IPS-20b (cell line): Measurements from ENCODE around the gene WFDC10B.
"Not testable (repeated sequence)": the region's sequence is repeated elsewhere in the genome, so short reads cannot be mapped to it uniquely, and the experiment has no call there.

ENCODE experiments used
- H3K27ac ChIP-seq: one replicate; pipeline ENCODE4 v1.5.1; 2013; ENCODE audit warnings: low read length
- H3K27me3 ChIP-seq: 2 replicates; pipeline ENCODE4 v1.6.1; 2013; ENCODE audit warnings: mild to moderate bottlenecking, low read length, inconsistent platforms; ENCODE audit not compliant: insufficient read depth
- H3K36me3 ChIP-seq: 2 replicates; pipeline ENCODE4 v1.6.1; 2013; ENCODE audit warnings: low read depth, mild to moderate bottlenecking, inconsistent platforms, low read length, moderate library complexity; ENCODE audit not compliant: insufficient read depth
- H3K4me1 ChIP-seq: 2 replicates; pipeline ENCODE4 v1.6.1; 2013; ENCODE audit warnings: mild to moderate bottlenecking, control low read depth, inconsistent platforms, low read length, moderate library complexity; ENCODE audit not compliant: insufficient read depth
- H3K4me3 ChIP-seq: 2 replicates; pipeline ENCODE4 v1.5.1; 2013; ENCODE audit warnings: mild to moderate bottlenecking, low read length, inconsistent platforms
- H3K9ac ChIP-seq: 2 replicates; pipeline ENCODE4 v1.6.1; 2013; ENCODE audit warnings: low read depth, mild to moderate bottlenecking, inconsistent platforms, low read length, moderate library complexity
- H3K9me3 ChIP-seq: 2 replicates; pipeline ENCODE4 v1.6.1; 2013; ENCODE audit warnings: mild to moderate bottlenecking, low read depth, low read length, inconsistent platforms; ENCODE audit not compliant: insufficient read depth

The WFDC10B gene

DNA sequence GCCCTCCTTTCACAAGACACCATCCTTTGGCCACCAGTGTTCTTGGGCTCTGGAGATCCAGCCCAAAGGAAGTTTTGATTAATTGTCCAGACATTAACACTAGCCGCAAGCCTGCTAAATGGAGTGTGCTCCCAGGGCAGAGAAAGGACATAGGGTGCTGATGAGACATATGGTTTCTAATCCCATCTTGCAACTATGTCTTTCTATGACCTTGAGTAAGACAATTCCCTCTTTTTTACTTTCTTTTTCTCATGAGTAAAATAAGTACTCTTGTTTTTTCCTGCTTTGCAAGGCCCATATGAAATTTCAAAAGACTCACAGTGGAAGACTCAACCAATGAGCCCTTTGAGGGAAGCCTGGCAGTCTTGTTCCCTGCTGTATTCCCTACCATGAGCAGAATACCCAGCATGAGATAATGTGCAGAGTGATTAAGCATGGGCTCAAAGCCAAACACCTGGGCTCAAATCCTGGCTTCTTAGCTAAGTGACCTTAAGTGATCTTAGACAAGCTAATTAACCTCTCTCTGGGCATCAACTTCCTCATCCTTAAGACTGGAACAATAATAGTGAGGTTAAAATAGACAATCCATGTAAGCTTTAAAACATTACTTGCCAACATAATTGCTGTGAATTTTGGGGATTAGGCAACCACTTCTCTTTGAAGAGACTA, at the start of gene WFDC10B:
Gene WFDC10B (minus strand): TSS at position 51 of the 669 bp plus-strand sequence. CDS start 19,027 bp downstream, outside the sequence.
- Histone ChIP-seq H3K4me1 (no peaks in the 10 kb centered on the region), H3K4me3 (no peak within 1 kb of the TSS), H3K9ac (no peak within 1 kb of the TSS), H3K36me3 (no peaks in the 10 kb centered on the region), H3K27ac (no peak within 1 kb of the TSS), H3K27me3 (no peaks in the 10 kb centered on the region), H3K9me3 (no peaks in the 10 kb centered on the region)

DNA sequence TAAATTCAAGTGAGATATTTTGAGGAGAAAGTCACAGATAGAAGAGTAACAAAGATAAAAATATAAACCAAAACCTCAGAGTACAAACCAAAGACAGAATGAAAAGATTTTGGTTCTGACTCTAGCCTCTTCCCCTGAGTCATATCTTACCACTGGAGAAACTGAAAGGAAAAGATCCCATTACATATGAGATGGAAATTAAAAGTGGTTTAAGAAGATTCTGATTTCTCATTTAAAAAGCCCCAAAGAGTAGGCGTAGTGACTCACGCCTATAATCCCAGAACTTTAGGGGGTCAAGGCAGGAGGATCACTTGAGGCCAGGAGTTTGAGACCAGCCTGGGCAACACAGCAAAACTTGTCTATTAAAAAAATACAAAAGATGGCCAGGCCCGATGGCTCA, 47.9 kb upstream of the WFDC10B start:
- Histone ChIP-seq H3K36me3 (no peaks in the 10 kb centered on the region), H3K27me3 (no peaks in the 10 kb centered on the region), H3K9me3 (peaks cover 12% of the 10 kb centered on the region; the same call in 1 of the 2 replicates), H3K4me1 (no peaks in the 10 kb centered on the region), H3K4me3 (no peak overlapping the region), H3K27ac (no peak overlapping the region), H3K9ac (no peak overlapping the region)

DNA sequence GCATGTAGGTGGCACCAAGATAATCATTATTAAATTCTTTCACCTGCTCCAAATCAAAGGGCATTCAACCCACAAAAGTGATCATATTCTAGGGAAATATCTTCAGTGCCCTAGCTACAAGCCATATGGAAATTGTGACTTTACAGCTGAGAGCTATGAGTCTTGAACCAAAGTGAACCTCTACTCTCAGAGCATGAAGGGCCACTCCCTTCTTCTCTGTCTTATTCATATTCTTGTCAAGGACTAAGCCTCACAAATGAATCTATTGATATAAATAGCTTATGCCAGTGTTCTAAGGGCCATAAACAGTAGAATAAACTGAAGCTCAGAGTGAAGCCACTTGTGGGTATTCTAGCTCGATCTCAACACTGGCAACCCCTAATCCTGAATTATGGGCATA, 46.9 kb upstream of the WFDC10B start:
- Histone ChIP-seq H3K27me3 (no peaks in the 10 kb centered on the region), H3K9ac (no peak overlapping the region)

DNA sequence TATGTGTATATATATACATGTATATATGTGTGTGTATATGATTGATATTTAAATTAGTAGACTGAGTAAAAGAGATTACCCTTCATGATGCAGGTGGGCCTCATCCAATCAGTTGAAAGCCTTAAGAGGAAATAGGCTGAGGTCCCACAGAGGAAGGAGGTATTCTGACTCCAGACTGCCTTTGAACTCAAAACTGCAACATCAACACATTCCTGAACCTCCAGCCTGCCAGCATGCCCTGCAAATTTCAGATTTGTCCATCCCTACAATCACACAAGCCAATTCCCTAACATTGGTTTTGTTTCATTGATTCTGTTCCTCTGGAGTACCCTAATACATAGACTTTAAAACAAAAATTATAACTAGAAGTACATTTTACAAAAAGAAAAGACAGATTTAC, 40.2 kb upstream of the WFDC10B start:
- Histone ChIP-seq H3K27me3 (no peaks in the 10 kb centered on the region), H3K36me3 (no peaks in the 10 kb centered on the region), H3K9ac (no peak overlapping the region), H3K4me3 (no peak overlapping the region), H3K27ac (no peak overlapping the region), H3K4me1 (no peaks in the 10 kb centered on the region), H3K9me3 (no peaks in the 10 kb centered on the region)

More for the DNA sequence above, 46.9 kb upstream of the WFDC10B start:
- H3K27ac ChIP-seq = no peak overlapping the region
- no peaks in the 10 kb centered on the region for H3K4me1 ChIP-seq
- H3K36me3 ChIP-seq = no peaks in the 10 kb centered on the region
- no peak overlapping the region for H3K4me3 ChIP-seq
- H3K9me3 ChIP-seq = peaks cover 12% of the 10 kb centered on the region; the same call in 1 of the 2 replicates

- no peaks in the 10 kb centered on the region for H3K4me1 ChIP-seq
Measured at GRCh38 chr20:45742596-45742995, 37.8 kb upstream of the WFDC10B start.

GRCh38 chr20:45735988-45736387, 31.2 kb upstream of the WFDC10B start:
- H3K36me3 ChIP-seq = no peaks in the 10 kb centered on the region
- H3K4me1 ChIP-seq = no peaks in the 10 kb centered on the region
- H3K4me3 ChIP-seq = no peak overlapping the region
- H3K9ac ChIP-seq = no peak overlapping the region
- peaks cover 23% of the 10 kb centered on the region; the same call in 1 of the 2 replicates for H3K9me3 ChIP-seq
- H3K27ac ChIP-seq = no peak overlapping the region
- no peaks in the 10 kb centered on the region for H3K27me3 ChIP-seq

More at GRCh38 chr20:45742596-45742995, 37.8 kb upstream of the WFDC10B start:
- no peaks in the 10 kb centered on the region for H3K36me3 ChIP-seq
- no peaks in the 10 kb centered on the region for H3K9me3 ChIP-seq
- no peak overlapping the region for H3K9ac ChIP-seq
- no peak overlapping the region for H3K27ac ChIP-seq
- no peak overlapping the region for H3K4me3 ChIP-seq
- no peaks in the 10 kb centered on the region for H3K27me3 ChIP-seq

GRCh38 chr20:45735552-45735951, 30.7 kb upstream of the WFDC10B start:
- H3K4me1 ChIP-seq = no peaks in the 10 kb centered on the region
- peaks cover 23% of the 10 kb centered on the region; the same call in 1 of the 2 replicates for H3K9me3 ChIP-seq
- H3K27me3 ChIP-seq = no peaks in the 10 kb centered on the region
- H3K36me3 ChIP-seq = no peaks in the 10 kb centered on the region
- no peak overlapping the region for H3K9ac ChIP-seq
- no peak overlapping the region for H3K27ac ChIP-seq
- no peak overlapping the region for H3K4me3 ChIP-seq

- Histone ChIP-seq H3K27me3 (no peaks in the 10 kb centered on the region), H3K4me1 (no peaks in the 10 kb centered on the region), H3K27ac (no peak overlapping the region), H3K4me3 (no peak overlapping the region), H3K9ac (no peak overlapping the region), H3K36me3 (no peaks in the 10 kb centered on the region), H3K9me3 (peaks cover 23% of the 10 kb centered on the region; the same call in 1 of the 2 replicates)
Measured at GRCh38 chr20:45732199-45732598, 27.4 kb upstream of the WFDC10B start.

DNA sequence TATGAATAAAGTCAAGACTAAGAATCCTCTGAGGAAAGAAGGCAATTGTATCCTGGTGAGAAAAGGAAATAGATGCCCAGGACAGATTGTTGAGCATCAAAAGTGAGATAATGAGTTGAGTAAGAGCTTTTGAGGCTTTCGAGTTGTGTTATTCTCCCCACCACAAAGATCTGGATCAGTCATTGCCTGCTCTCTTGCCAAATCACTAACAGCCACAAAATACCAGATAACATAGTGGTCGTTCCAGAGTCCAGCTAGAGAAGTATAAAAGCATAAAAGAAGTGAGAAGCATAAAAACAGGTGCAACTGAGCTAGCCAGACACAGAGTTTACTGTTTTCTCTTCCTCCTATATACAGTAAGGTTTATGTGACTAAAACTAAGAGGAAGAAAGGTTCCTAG, 22.2 kb upstream of the WFDC10B start:
- no peak overlapping the region for H3K27ac ChIP-seq

DNA sequence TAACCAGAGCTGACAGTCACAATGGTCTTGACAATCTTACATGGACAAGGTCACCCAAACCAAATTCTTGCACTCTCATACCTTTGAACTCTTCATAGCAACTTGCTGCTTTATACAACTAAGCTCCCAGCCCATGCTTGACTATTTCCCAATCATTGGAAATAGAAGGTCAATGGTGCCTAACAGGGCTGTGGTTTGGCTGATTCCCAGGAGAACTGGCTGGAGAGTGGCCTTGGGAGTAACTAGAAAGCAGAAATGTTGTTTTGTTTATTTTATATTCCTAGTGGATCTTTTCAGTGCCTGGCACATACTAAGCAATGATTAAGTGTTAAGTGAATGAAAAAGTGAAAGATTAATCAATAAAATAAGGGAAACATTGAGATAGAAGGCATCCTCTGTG, 20.3 kb upstream of the WFDC10B start:
- no peak overlapping the region for H3K4me3 ChIP-seq
- H3K27me3 ChIP-seq = no peaks in the 10 kb centered on the region
- H3K36me3 ChIP-seq = no peaks in the 10 kb centered on the region
- no peak overlapping the region for H3K27ac ChIP-seq
- no peaks in the 10 kb centered on the region for H3K4me1 ChIP-seq
- H3K9ac ChIP-seq = no peak overlapping the region
- H3K9me3 ChIP-seq = no peaks in the 10 kb centered on the region

More for the DNA sequence above, 22.2 kb upstream of the WFDC10B start:
- H3K4me1 ChIP-seq = no peaks in the 10 kb centered on the region
- H3K9me3 ChIP-seq = peaks cover 8% of the 10 kb centered on the region; the same call in 1 of the 2 replicates
- no peak overlapping the region for H3K4me3 ChIP-seq
- no peaks in the 10 kb centered on the region for H3K36me3 ChIP-seq
- no peaks in the 10 kb centered on the region for H3K27me3 ChIP-seq
- H3K9ac ChIP-seq = no peak overlapping the region

DNA sequence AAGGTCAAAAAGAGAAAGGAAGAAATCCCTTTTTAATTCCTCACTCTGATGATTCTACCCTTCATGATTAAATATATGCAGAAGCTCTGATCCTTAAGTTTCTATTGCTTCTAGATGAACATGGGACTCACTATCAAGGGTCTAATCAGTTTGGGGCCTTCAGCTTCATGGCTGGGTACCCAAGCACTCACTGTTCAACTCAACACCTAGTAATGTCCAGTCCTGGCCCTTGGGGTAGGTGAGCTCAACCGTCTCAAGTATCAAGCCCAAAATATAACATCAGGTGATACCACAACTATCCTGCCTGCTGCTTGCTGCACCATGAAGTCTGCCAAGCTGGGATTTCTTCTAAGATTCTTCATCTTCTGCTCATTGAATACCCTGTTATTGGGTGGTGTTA, 17.2 kb upstream of the WFDC10B start, which contains the start of gene SPINT4:
Gene SPINT4 (plus strand): TSS at position 301 of the 400 bp plus-strand sequence. CDS start 21 bp downstream, at position 322.
- Histone ChIP-seq H3K36me3 (no peaks in the 10 kb centered on the region), H3K27me3 (no peaks in the 10 kb centered on the region), H3K4me1 (no peaks in the 10 kb centered on the region), H3K9me3 (no peaks in the 10 kb centered on the region), H3K27ac (no peak within 1 kb of the TSS), H3K9ac (no peak within 1 kb of the TSS), H3K4me3 (no peak within 1 kb of the TSS)

DNA sequence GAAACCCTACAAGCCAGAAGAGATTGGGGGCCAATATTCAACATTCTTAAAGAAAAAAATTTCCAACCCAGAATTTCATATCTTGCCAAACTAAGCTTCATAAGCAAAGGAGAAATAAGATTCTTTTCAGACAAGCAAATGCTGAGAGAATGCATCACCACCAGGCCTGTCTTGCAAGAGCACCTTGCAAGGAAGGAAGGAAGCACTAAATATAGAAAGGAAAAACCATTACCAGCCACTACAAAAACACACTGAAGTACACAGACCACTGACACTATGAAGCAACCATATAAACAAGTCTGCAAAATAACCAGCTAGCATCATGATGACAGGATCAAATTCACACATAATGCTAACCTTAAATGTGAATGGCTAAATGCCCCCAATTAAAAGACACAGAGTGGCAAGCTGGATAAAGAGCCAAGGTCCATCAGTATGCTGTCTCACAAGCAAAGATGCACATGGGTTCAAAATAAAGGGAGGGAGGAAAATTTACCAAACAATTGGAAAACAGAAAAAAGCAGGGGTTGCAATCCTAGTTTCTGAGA, 11.4 kb upstream of the WFDC10B start:
- not testable (repeated sequence) for H3K9ac ChIP-seq, H3K4me1 ChIP-seq, H3K36me3 ChIP-seq, H3K27me3 ChIP-seq, H3K9me3 ChIP-seq, H3K4me3 ChIP-seq, H3K27ac ChIP-seq
